CD14-positive monocyte (primary cell): ENCODE data around the gene HOXC11. TPM values are rescaled to one million over a fixed set of nuclear protein-coding genes. Genes with fewer than 3 reads are reported as not detected.
A peak's percentile ranks its signal among the peaks of the same experiment; 100 is the strongest.

Source experiments
- DNase-seq, 3 donors: peaks; one replicate each; pipeline ENCODE4 v3.0.0-alpha.2; 2011 to 2022
- H2AFZ ChIP-seq: 2 replicates; pipeline ENCODE4 v1.6.0; 2012; ENCODE audit warnings: mild to moderate bottlenecking, low read depth, low read length, inconsistent platforms; ENCODE audit not compliant: insufficient read depth, poor library complexity, severe bottlenecking
- H3K27ac ChIP-seq, 2 donors: 1 replicate in 1 of 2; 2 replicates in 1 of 2; pipeline ENCODE4 v1.5.1; 2012 to 2013; ENCODE audit warnings: low read length in 2 of 2, control low read depth in 1 of 2, inconsistent platforms in 1 of 2, low read depth in 1 of 2, mild to moderate bottlenecking in 1 of 2
- H3K27me3 ChIP-seq, 2 donors: one replicate each; pipeline versions ENCODE4 v1.6.0 to v1.6.1; 2011 to 2013; ENCODE audit warnings: low read length in 2 of 2; ENCODE audit not compliant: control insufficient read depth in 2 of 2, insufficient read depth in 2 of 2
- H3K36me3 ChIP-seq, 2 donors: replicated peaks in 1 of 2; 1 replicate in 1 of 2; 2 replicates in 1 of 2; pipeline versions ENCODE4 v1.5.1 to v1.6.1; 2012 to 2013; ENCODE audit warnings: low read length in 2 of 2, control low read depth in 1 of 2, inconsistent platforms in 1 of 2, mild to moderate bottlenecking in 1 of 2; ENCODE audit not compliant: insufficient read depth in 2 of 2, control insufficient read depth in 1 of 2
- H3K4me1 ChIP-seq, 2 donors: 1 replicate in 1 of 2; 2 replicates in 1 of 2; pipeline versions ENCODE4 v1.5.1 to v1.6.1; 2012 to 2013; ENCODE audit warnings: low read length in 2 of 2, control low read depth in 1 of 2, inconsistent platforms in 1 of 2, mild to moderate bottlenecking in 1 of 2, moderate library complexity in 1 of 2; ENCODE audit not compliant: insufficient read depth in 2 of 2, control insufficient read depth in 1 of 2
- H3K4me2 ChIP-seq: replicated peaks from 2 replicates; pipeline ENCODE3; 2012; ENCODE audit warnings: low read length, moderate library complexity, mild to moderate bottlenecking; ENCODE audit not compliant: poor library complexity, severe bottlenecking; ENCODE audit errors: extremely low read depth
- H3K4me3 ChIP-seq, 3 experiments: fragments of 200-600 bp in 1 of 3; sonication (generic) in 1 of 3; replicated peaks in 1 of 3; 1 replicate in 2 of 3; 2 replicates in 1 of 3; pipeline ENCODE4 v1.5.1; 2011 to 2013; ENCODE audit warnings: low read length in 3 of 3, mild to moderate bottlenecking in 3 of 3, control low read depth in 2 of 3, low read depth in 2 of 3, inconsistent platforms in 1 of 3, moderate library complexity in 1 of 3
- H3K79me2 ChIP-seq: 2 replicates; pipeline ENCODE4 v1.6.0; 2012; ENCODE audit warnings: mild to moderate bottlenecking, control low read depth, inconsistent platforms, low read length, moderate library complexity; ENCODE audit not compliant: insufficient read depth
- H3K9ac ChIP-seq: 2 replicates; pipeline ENCODE4 v1.6.0; 2017; ENCODE audit warnings: low read length, mild to moderate bottlenecking; ENCODE audit not compliant: insufficient read depth, poor library complexity, severe bottlenecking
- H3K9me3 ChIP-seq, 2 donors: replicated peaks in 1 of 2; 1 replicate in 1 of 2; 2 replicates in 1 of 2; pipeline versions ENCODE4 v1.5.1 to v1.6.1; 2012 to 2013; ENCODE audit warnings: low read length in 2 of 2, control low read depth in 1 of 2; ENCODE audit not compliant: control insufficient read depth in 1 of 2, insufficient read depth in 1 of 2
- H4K20me1 ChIP-seq: 2 replicates; pipeline ENCODE4 v1.6.0; 2012; ENCODE audit warnings: mild to moderate bottlenecking, low read length, control low read depth, moderate library complexity; ENCODE audit not compliant: insufficient read depth
- H3K27ac Mint-ChIP-seq, 7 donors: one replicate each; pipeline ENCODE4 v1.8.0; 2020; ENCODE audit warnings: mild to moderate bottlenecking in 7 of 7, mixed read lengths in 7 of 7, moderate library complexity in 6 of 7, inconsistent platforms in 2 of 7
- H3K27me3 Mint-ChIP-seq, 3 donors: one replicate each; pipeline ENCODE4 v1.8.0; 2021 to 2022; ENCODE audit warnings: low read depth in 3 of 3, mild to moderate bottlenecking in 3 of 3, mixed read lengths in 3 of 3, moderate library complexity in 3 of 3, inconsistent platforms in 1 of 3
- H3K36me3 Mint-ChIP-seq, 2 donors: one replicate each; pipeline ENCODE4 v1.8.0; 2020; ENCODE audit warnings: mixed read lengths in 2 of 2, inconsistent platforms in 1 of 2, mild to moderate bottlenecking in 1 of 2
- H3K4me1 Mint-ChIP-seq: one replicate; pipeline ENCODE4 v1.8.0; 2020; ENCODE audit warnings: mild to moderate bottlenecking, mixed read lengths
- H3K4me3 Mint-ChIP-seq, 2 donors: one replicate each; pipeline ENCODE4 v1.8.0; 2020; ENCODE audit warnings: mild to moderate bottlenecking in 2 of 2, mixed read lengths in 2 of 2, moderate library complexity in 1 of 2
- H3K9me3 Mint-ChIP-seq, 7 donors: one replicate each; pipeline ENCODE4 v1.8.0; 2020 to 2022; ENCODE audit warnings: mixed read lengths in 7 of 7, mild to moderate bottlenecking in 6 of 7, moderate library complexity in 6 of 7, inconsistent platforms in 2 of 7
- CTCF ChIP-seq: fragments of 200-600 bp; IDR thresholded peaks from one replicate; pipeline ENCODE4 v1.8.0; 2022; ENCODE audit warnings: antibody characterized with exemption, mild to moderate bottlenecking
- WGBS: methylation state at CpG from one replicate; pipeline ENCODE4 v1.1.5; 2013; ENCODE audit warnings: missing lambda C conversion rate; ENCODE audit not compliant: insufficient coverage; 5-methylcytosine and 5-hydroxymethylcytosine counted together
- intact Hi-C, 2 donors: fragments of 100-400 bp; cut with micrococcal nuclease; formaldehyde crosslinking; loops; one replicate each; pipeline versions ENCODE4 v1.15.0 to v1.15.1; 2023
- polyA plus RNA-seq, 3 donors: library from polyadenylated mRNA; depleted of rRNA in 1 of 3; unstranded in 2 of 3; stranded (reverse) in 1 of 3; fragments of 300-500 nt in 2 of 3; fragments of >200 nt in 1 of 3; fragmentation: Illumina TruSeq in 2 of 3; gene quantifications; 1 replicate in 2 of 3; 2 replicates in 1 of 3; pipeline ENCODE4 v1.2.3, GENCODE V29; 2012 to 2021

The HOXC11 gene
- polyA plus RNA-seq, 3 donors = not detected

GRCh38 chr12:53975064-53975471 is 2.1 kb downstream of the HOXC11 start:
- 10% methylated on average over 19 of the region's 25 CpGs for WGBS
- Histone ChIP-seq H3K36me3 (no peaks in the 10 kb centered on the region), H3K27me3 (peaks cover 99 to 100% of the 10 kb centered on the region in 2 donors), H4K20me1 (no peaks in the 10 kb centered on the region), H3K79me2 (no peaks in the 10 kb centered on the region), H3K4me1 (peaks cover 10 to 23% of the 10 kb centered on the region in 2 donors), H3K9ac (no peak overlapping the region), H3K4me2 (peak overlapping the region; percentile 72), H2AFZ (peak overlapping the region; percentile 68), H3K9me3 (peaks cover 24 to 86% of the 10 kb centered on the region in 2 donors), H3K27ac (no peak overlapping the region), H3K4me3 (no peak overlapping the region)
- Mint-ChIP-seq H3K4me1 (peaks cover 27% of the 10 kb centered on the region), H3K27ac (no peak overlapping the region), H3K36me3 (peaks cover 10 to 18% of the 10 kb centered on the region in 2 donors), H3K9me3 (peaks cover 6 to 70% (median 48%) of the 10 kb centered on the region in 7 donors), H3K27me3 (peaks cover 96 to 100% (median 99%) of the 10 kb centered on the region in 3 donors), H3K4me3 (peak overlapping the region in 1 of 2 donors; percentile 86)
- TF ChIP-seq CTCF = no peak
- no peak for DNase-seq
- intact Hi-C loops = loop anchor here in 1 of 2 donors (10.0 kb wide), 1 partner anchor 60 kb away; the partner anchor contains the start of gene HOXC5

- H3K36me3 ChIP-seq = no peaks in the 10 kb centered on the region
- Mint-ChIP-seq H3K27me3 (peaks cover 96 to 100% (median 99%) of the 10 kb centered on the region in 3 donors), H3K36me3 (peaks cover 10 to 23% of the 10 kb centered on the region in 2 donors), H3K9me3 (peaks cover 6 to 75% (median 51%) of the 10 kb centered on the region in 7 donors), H3K4me3 (peak overlapping the region in 1 of 2 donors; percentile 86), H3K4me1 (peaks cover 27% of the 10 kb centered on the region), H3K27ac (peak overlapping the region in 2 of 7 donors; percentile 38 to 63)
- no peak overlapping the region for H3K27ac ChIP-seq
- 3% methylated on average over 12 of the region's 31 CpGs for WGBS
- DNase-seq = no peak
- no peak overlapping the region for H3K4me2 ChIP-seq
- TF ChIP-seq CTCF = no peak
- peaks cover 97 to 100% of the 10 kb centered on the region in 2 donors for H3K27me3 ChIP-seq
- no peak overlapping the region for H3K4me3 ChIP-seq
- H4K20me1 ChIP-seq = no peaks in the 10 kb centered on the region
- peaks cover 10 to 23% of the 10 kb centered on the region in 2 donors for H3K4me1 ChIP-seq
- no peaks in the 10 kb centered on the region for H3K79me2 ChIP-seq
- H2AFZ ChIP-seq = no peak overlapping the region
- peaks cover 26 to 88% of the 10 kb centered on the region in 2 donors for H3K9me3 ChIP-seq
- no peak overlapping the region for H3K9ac ChIP-seq
- intact Hi-C loops = loop anchor here in 1 of 2 donors (10.0 kb wide), 1 partner anchor 59 kb away; the partner anchor contains the start of gene HOXC5
Observed at GRCh38 chr12:53975479-53976152, 2.7 kb downstream of the HOXC11 start.
